NCI-H1436 (cell line): Measurements from ENCODE around the gene DDX47.

ENCODE experiments used
- DNase-seq: peaks from one replicate; lab custom pipeline; 2025; lab: John Stamatoyannopoulos, UW

DDX47 gene

GRCh38 chr12:12813120-12814101 is at the start of gene DDX47:
DDX47 (plus strand) TSS chr12:12813346; CDS start chr12:12813368, 22 bp downstream.
- peak; percentile 92 for DNase-seq

- no peak for DNase-seq
Measured at GRCh38 chr12:12764824-12765223, 48.3 kb upstream of the DDX47 start.

GRCh38 chr12:12770262-12770661 is 42.9 kb upstream of the DDX47 start:
- DNase-seq: no peak

GRCh38 chr12:12774791-12775190 is 38.4 kb upstream of the DDX47 start:
- no peak for DNase-seq

GRCh38 chr12:12776261-12776660 is 36.9 kb upstream of the DDX47 start:
- DNase-seq: peak; percentile 54

- DNase-seq: no peak
Measured at GRCh38 chr12:12777092-12777491, 36.1 kb upstream of the DDX47 start.

GRCh38 chr12:12779007-12779406 is 34.1 kb upstream of the DDX47 start:
- DNase-seq: no peak

- peak; percentile 34 for DNase-seq
Measured at GRCh38 chr12:12779529-12779928, 33.6 kb upstream of the DDX47 start.

- no peak for DNase-seq
Measured at GRCh38 chr12:12784116-12784515, 29.0 kb upstream of the DDX47 start.

- no peak for DNase-seq
Measured at GRCh38 chr12:12784911-12785814, 28.0 kb upstream of the DDX47 start, which contains the start of gene APOLD1. APOLD1 (plus strand) TSS chr12:12785659; CDS start chr12:12785692, 33 bp downstream.

GRCh38 chr12:12786351-12786705 is 26.8 kb upstream of the DDX47 start:
- DNase-seq: no peak

GRCh38 chr12:12786706-12787601 is 26.2 kb upstream of the DDX47 start:
- DNase-seq: peak; percentile 69

- no peak for DNase-seq
Measured at GRCh38 chr12:12788131-12788530, 25.0 kb upstream of the DDX47 start.

- peak; percentile 61 for DNase-seq
Measured at GRCh38 chr12:12788675-12789368, 24.3 kb upstream of the DDX47 start.

- no peak for DNase-seq
Measured at GRCh38 chr12:12790956-12791355, 22.2 kb upstream of the DDX47 start.

GRCh38 chr12:12791756-12792369 is 21.3 kb upstream of the DDX47 start:
- DNase-seq: no peak

- DNase-seq: no peak
Measured at GRCh38 chr12:12792421-12792820, 20.7 kb upstream of the DDX47 start.

GRCh38 chr12:12794686-12795085 is 18.5 kb upstream of the DDX47 start:
- no peak for DNase-seq

- DNase-seq: no peak
Measured at GRCh38 chr12:12796171-12796570, 17.0 kb upstream of the DDX47 start.
